IMR-90 (cell line): ENCODE results near the gene LY6G5C. TPM values are rescaled to one million over a fixed set of nuclear protein-coding genes. Genes with fewer than 3 reads are reported as not detected.

Experiments
- ATAC-seq: fragments of 200-7000 bp; cut with Tn5 transposase; 2 replicates; pipeline ENCODE4 v1.9.1; 2020; ENCODE audit warnings: low read depth, mild to moderate bottlenecking, moderate library complexity
- BruUV-seq: library from RNA; stranded (reverse); fragments of 400-500 nt; replicated peaks from 2 replicates; lab custom pipeline; 2021; lab: Mats Ljungman, UMichigan
- CTCF ChIA-PET: fragments of 300-600 bp; formaldehyde crosslinking; extraction: SDS; loops from one replicate; lab custom pipeline; 2021; ENCODE audit warnings: antibody characterized with exemption; lab: Yijun Ruan, JAX
- POLR2A ChIA-PET: fragments of 300-600 bp; sonication (Branson Sonifier 250); formaldehyde crosslinking; loops from one replicate; lab custom pipeline; 2022; ENCODE audit warnings: antibody characterized with exemption; ENCODE audit not compliant: unreplicated experiment; lab: Charles Lee
- DNase-seq: peaks from one replicate; pipeline ENCODE4 v3.0.0; 2013
- H2AFZ ChIP-seq: replicated peaks from 2 replicates; pipeline ENCODE3; 2013; ENCODE audit warnings: low read length, mild to moderate bottlenecking; ENCODE audit not compliant: poor library complexity
- H2AK5ac ChIP-seq: 2 replicates; pipeline ENCODE4 v1.6.1; 2013; ENCODE audit warnings: low read depth, low read length, inconsistent platforms
- H2AK9ac ChIP-seq: replicated peaks from 2 replicates; pipeline ENCODE3; 2013; ENCODE audit warnings: mild to moderate bottlenecking, low read depth, low read length, moderate library complexity; ENCODE audit not compliant: poor library complexity
- H2BK120ac ChIP-seq: 2 replicates; pipeline ENCODE4 v1.6.1; 2013; ENCODE audit warnings: low read depth, low read length, inconsistent platforms
- H2BK15ac ChIP-seq: 3 replicates; pipeline ENCODE4 v1.6.1; 2013; ENCODE audit warnings: low read depth, low read length, inconsistent platforms
- H2BK20ac ChIP-seq: 2 replicates; pipeline ENCODE4 v1.6.1; 2013; ENCODE audit warnings: low read depth, mild to moderate bottlenecking, inconsistent platforms, low read length, moderate library complexity
- H2BK5ac ChIP-seq: 2 replicates; pipeline ENCODE4 v1.6.1; 2013; ENCODE audit warnings: mild to moderate bottlenecking, low read depth, low read length, inconsistent platforms; ENCODE audit not compliant: poor library complexity, severe bottlenecking
- H3K14ac ChIP-seq: replicated peaks from 2 replicates; pipeline ENCODE4 v1.6.1; 2013; ENCODE audit warnings: low read depth, low read length, inconsistent platforms
- H3K18ac ChIP-seq: 2 replicates; pipeline ENCODE4 v1.6.1; 2013; ENCODE audit warnings: low read depth, low read length, control low read depth
- H3K23ac ChIP-seq: 2 replicates; pipeline ENCODE4 v1.6.1; 2013; ENCODE audit warnings: low read depth, low read length, inconsistent platforms
- H3K27ac ChIP-seq: 2 replicates; pipeline ENCODE4 v1.5.1; 2013; ENCODE audit warnings: mild to moderate bottlenecking, control low read depth, low read length; ENCODE audit not compliant: insufficient read depth
- H3K27me3 ChIP-seq: 2 replicates; pipeline ENCODE4 v1.6.1; 2013; ENCODE audit warnings: low read length; ENCODE audit not compliant: control insufficient read depth, insufficient read depth
- H3K36me3 ChIP-seq: 2 replicates; pipeline ENCODE4 v1.6.1; 2013; ENCODE audit warnings: low read length, mixed read lengths; ENCODE audit not compliant: control insufficient read depth, insufficient read depth
- H3K4ac ChIP-seq: 2 replicates; pipeline ENCODE4 v1.6.1; 2013; ENCODE audit warnings: low read depth, low read length, inconsistent platforms
- H3K4me1 ChIP-seq: 2 replicates; pipeline ENCODE4 v1.6.1; 2013; ENCODE audit warnings: low read length, mixed read lengths; ENCODE audit not compliant: control insufficient read depth, insufficient read depth
- H3K4me2 ChIP-seq: 2 replicates; pipeline ENCODE4 v1.6.1; 2013; ENCODE audit warnings: low read depth, mild to moderate bottlenecking, control low read depth, low read length, moderate library complexity
- H3K4me3 ChIP-seq: 2 replicates; pipeline ENCODE4 v1.5.1; 2013; ENCODE audit warnings: low read depth, mild to moderate bottlenecking, control low read depth, low read length, moderate library complexity; ENCODE audit not compliant: insufficient read depth
- H3K56ac ChIP-seq: 2 replicates; pipeline ENCODE4 v1.6.1; 2013; ENCODE audit warnings: low read length, inconsistent platforms; ENCODE audit not compliant: insufficient read depth; ENCODE audit errors: extremely low read depth
- H3K79me1 ChIP-seq, 2 experiments: 2 replicates each; pipeline ENCODE4 v1.6.1; 2013; ENCODE audit warnings: low read length in 2 of 2, inconsistent platforms in 1 of 2, low read depth in 1 of 2
- H3K9ac ChIP-seq: 2 replicates; pipeline ENCODE4 v1.6.1; 2013; ENCODE audit warnings: low read depth, low read length, control low read depth
- H3K9me1 ChIP-seq: 2 replicates; pipeline ENCODE4 v1.6.1; 2013; ENCODE audit warnings: low read length, inconsistent platforms; ENCODE audit not compliant: insufficient read depth
- H3K9me3 ChIP-seq: 2 replicates; pipeline ENCODE4 v1.6.1; 2013; ENCODE audit warnings: low read length; ENCODE audit not compliant: control insufficient read depth, insufficient read depth
- H4K20me1 ChIP-seq: 2 replicates; pipeline ENCODE4 v1.6.1; 2013; ENCODE audit warnings: low read length, inconsistent platforms; ENCODE audit not compliant: insufficient read depth
- H4K5ac ChIP-seq: 2 replicates; pipeline ENCODE4 v1.6.1; 2013; ENCODE audit warnings: mild to moderate bottlenecking, low read depth, low read length, control low read depth
- H4K8ac ChIP-seq, 2 experiments: 2 replicates each; pipeline ENCODE4 v1.6.1; 2013; ENCODE audit warnings: low read depth in 2 of 2, low read length in 2 of 2, control low read depth in 1 of 2, inconsistent platforms in 1 of 2
- H4K91ac ChIP-seq: 2 replicates; pipeline ENCODE4 v1.6.1; 2013; ENCODE audit warnings: low read depth, low read length, inconsistent platforms; ENCODE audit not compliant: insufficient read depth
- BHLHE40 ChIP-seq: fragments of 150-350 bp; IDR thresholded peaks from 2 replicates; pipeline ENCODE4 v1.6.1; 2016; ENCODE audit warnings: mild to moderate bottlenecking, low read depth, low read length
- CEBPB ChIP-seq: IDR thresholded peaks from 2 replicates; pipeline ENCODE4 v1.6.1; 2012; ENCODE audit warnings: low read depth, low read length, improper control_type of control experiment
- CHD1 ChIP-seq: IDR thresholded peaks from 2 replicates; pipeline ENCODE4 v1.6.1; 2012; ENCODE audit warnings: low read depth, low read length, improper control_type of control experiment
- CTCF ChIP-seq: conservative IDR thresholded peaks from 2 replicates; pipeline ENCODE4 v1.5.1; 2012; ENCODE audit warnings: mild to moderate bottlenecking, low read depth, low read length, improper control_type of control experiment
- ELK1 ChIP-seq: fragments of 150-350 bp; IDR thresholded peaks from 2 replicates; pipeline ENCODE4 v1.6.1; 2016; ENCODE audit warnings: low read depth, mild to moderate bottlenecking, low read length, moderate library complexity, borderline replicate concordance
- FOS ChIP-seq: fragments of 150-350 bp; IDR thresholded peaks from 2 replicates; pipeline ENCODE4 v1.6.1; 2016; ENCODE audit warnings: low read depth, low read length
- MAFK ChIP-seq: IDR thresholded peaks from 2 replicates; pipeline ENCODE4 v1.6.1; 2012; ENCODE audit warnings: low read depth, low read length, improper control_type of control experiment
- MAZ ChIP-seq: IDR thresholded peaks from 2 replicates; pipeline ENCODE4 v1.6.1; 2012; ENCODE audit warnings: low read depth, mild to moderate bottlenecking, low read length, improper control_type of control experiment, moderate library complexity, borderline replicate concordance
- MXI1 ChIP-seq: IDR thresholded peaks from 2 replicates; pipeline ENCODE4 v1.6.1; 2012; ENCODE audit warnings: low read depth, mild to moderate bottlenecking, low read length, moderate library complexity, borderline replicate concordance
- NFE2L2 ChIP-seq: fragments of 150-350 bp; IDR thresholded peaks from 2 replicates; pipeline ENCODE4 v1.6.1; 2016; ENCODE audit warnings: low read depth, mild to moderate bottlenecking, low read length
- POLR2A ChIP-seq: IDR thresholded peaks from 2 replicates; pipeline ENCODE4 v1.6.1; 2012; ENCODE audit warnings: mild to moderate bottlenecking, low read depth, low read length
- RAD21 ChIP-seq: IDR thresholded peaks from 2 replicates; pipeline ENCODE4 v1.6.1; 2012; ENCODE audit warnings: low read length, improper control_type of control experiment
- RFX5 ChIP-seq: IDR thresholded peaks from 2 replicates; pipeline ENCODE4 v1.8.0; 2012; ENCODE audit warnings: low read depth, mild to moderate bottlenecking, low read length, moderate library complexity
- SMC3 ChIP-seq: fragments of 150-350 bp; IDR thresholded peaks from 2 replicates; pipeline ENCODE4 v1.6.1; 2016; ENCODE audit warnings: low read depth, mild to moderate bottlenecking, antibody characterized with exemption, low read length, moderate library complexity
- USF2 ChIP-seq: fragments of 150-350 bp; IDR thresholded peaks from 2 replicates; pipeline ENCODE4 v1.6.1; 2017; ENCODE audit warnings: mild to moderate bottlenecking, antibody characterized with exemption, low read length, low read depth
- WGBS, 2 experiments: methylation state at CpG; one replicate each; pipeline versions ENCODE4 v1.1.5 to v1.1.7; 2013; ENCODE audit warnings: missing lambda C conversion rate in 2 of 2; ENCODE audit not compliant: insufficient read length in 1 of 2; ENCODE audit errors: extremely low coverage in 2 of 2; 5-methylcytosine and 5-hydroxymethylcytosine counted together
- dilution Hi-C: fragments of 300-500 bp; cut with HindIII; formaldehyde crosslinking; loops from one replicate; pipeline ENCODE4 v1.14.3; 2018; ENCODE audit warnings: low sequenced_read_pairs; ENCODE audit not compliant: unreplicated experiment
- in situ Hi-C: fragments of 300-500 bp; cut with MboI; formaldehyde crosslinking; loops from 3 replicates; pipeline ENCODE4 v1.14.3; 2019; ENCODE audit warnings: low sequenced_read_pairs, inconsistent platforms, mixed read lengths
- intact Hi-C: fragments of 100-400 bp; cut with micrococcal nuclease; formaldehyde crosslinking; loops from 2 replicates; pipeline ENCODE4 v1.10.0; 2022
- polyA plus RNA-seq, 3 experiments: library from polyadenylated mRNA; depleted of rRNA; stranded (reverse); fragments of >200 nt; gene quantifications; 2 replicates each; pipeline ENCODE4 v1.2.3, GENCODE V29; 2012; ENCODE audit warnings: low replicate concordance in 1 of 3
- total RNA-seq: library from RNA; depleted of rRNA; stranded (reverse); fragments of >200 nt; gene quantifications from 2 replicates; pipeline ENCODE4 v1.2.3, GENCODE V29; 2012

The LY6G5C gene
- total and polyA plus RNA-seq, 2 of the 4 experiments (the other 2 are of a cell fraction), result 0.18 to 2.0 TPM

GRCh38 chr6:31702405-31702818, 21.5 kb upstream of the LY6G5C start:
- peak overlapping the region; percentile 43 to 70; a peak in 3 of 4 replicates for H4K8ac ChIP-seq
- peaks cover 6% of the 10 kb centered on the region for H3K4me1 ChIP-seq
- H3K18ac ChIP-seq, result peak overlapping the region; percentile 34
- in situ Hi-C loops (no loop called here), intact Hi-C loops (loop anchor here (2.0 kb wide), 2 partner anchors 28 to 128 kb away; no protein-coding TSS in a partner anchor), dilution Hi-C loops (no loop called here)
- BruUV-seq, result TSS peak; percentile 87
- peak overlapping the region; percentile 88 for H3K14ac ChIP-seq
- no peak overlapping the region for H2BK20ac ChIP-seq
- peak overlapping the region; percentile 78 for H3K23ac ChIP-seq
- peak overlapping the region; percentile 77 for H3K9ac ChIP-seq
- peaks cover 12% of the 10 kb centered on the region for H3K36me3 ChIP-seq
- peak; percentile 16 for ATAC-seq
- peak overlapping the region; percentile 6 for H2AK5ac ChIP-seq
- no peaks in the 10 kb centered on the region for H3K9me3 ChIP-seq
- H3K27me3 ChIP-seq, result no peaks in the 10 kb centered on the region
- H4K5ac ChIP-seq, result peak overlapping the region; percentile 13
- ChIA-PET CTCF (interaction anchor here (1.1 to 1.3 kb wide), 2 partner anchors 13 to 89 kb away, joined by 3 read pairs; no protein-coding TSS in a partner anchor), POLR2A (interaction anchor here (0.9 to 1.2 kb wide), 2 partner anchors 28 to 42 kb away, joined by 3 read pairs; partner anchors contain the start of gene C6orf47)
- peak overlapping the region; percentile 79 for H2BK5ac ChIP-seq
- peak overlapping the region; percentile 77 for H3K56ac ChIP-seq
- 0% methylated on average over 1 of the region's 10 CpGs; no CpG with 5 or more reads in 1 of the 2 experiments for WGBS, 2 experiments
- H3K4me3 ChIP-seq, result peak overlapping the region; percentile 67
- H3K27ac ChIP-seq, result peak overlapping the region; percentile 82
- DNase-seq, result no peak
- TF ChIP-seq CTCF, result no peak
- TF ChIP-seq USF2, result no peak
- TF ChIP-seq RFX5, result no peak
- no peak; the same call in 1 of the 2 replicates for TF ChIP-seq RAD21
- TF ChIP-seq MAZ, result no peak
- no peak for TF ChIP-seq MXI1
- no peak for TF ChIP-seq POLR2A
- TF ChIP-seq SMC3, result no peak
- TF ChIP-seq MAFK, result no peak
- TF ChIP-seq ELK1, result no peak
- no peak for TF ChIP-seq FOS
- no peak for TF ChIP-seq NFE2L2
- TF ChIP-seq CEBPB, result no peak
- TF ChIP-seq CHD1, result no peak
- no peak for TF ChIP-seq BHLHE40
- H4K91ac ChIP-seq, result peak overlapping the region; percentile 65
- no peak overlapping the region for H2BK15ac ChIP-seq
- H3K9me1 ChIP-seq, result peaks cover 10% of the 10 kb centered on the region
- H4K20me1 ChIP-seq, result 0 out of 2 replicates have a peak, but pooled peaks cover 11% of the 10 kb centered on the region
- H2AFZ ChIP-seq, result peak overlapping the region; percentile 92
- peak overlapping the region; percentile 70 for H3K4ac ChIP-seq
- peak overlapping the region; percentile 88 for H2AK9ac ChIP-seq
- no peak overlapping the region; the same call in 1 of the 2 replicates for H2BK120ac ChIP-seq
- H3K79me1 ChIP-seq, result peaks cover 21 to 41% of the 10 kb centered on the region in 2 experiments
- peak overlapping the region; percentile 97 for H3K4me2 ChIP-seq
